ENCODE results near the gene PRSS2. TPM values are rescaled to one million over a fixed set of nuclear protein-coding genes. Genes with fewer than 3 reads are reported as not detected.

The PRSS2 gene
- total RNA-seq, 1 donor from 2014 or later: not detected

DNA sequence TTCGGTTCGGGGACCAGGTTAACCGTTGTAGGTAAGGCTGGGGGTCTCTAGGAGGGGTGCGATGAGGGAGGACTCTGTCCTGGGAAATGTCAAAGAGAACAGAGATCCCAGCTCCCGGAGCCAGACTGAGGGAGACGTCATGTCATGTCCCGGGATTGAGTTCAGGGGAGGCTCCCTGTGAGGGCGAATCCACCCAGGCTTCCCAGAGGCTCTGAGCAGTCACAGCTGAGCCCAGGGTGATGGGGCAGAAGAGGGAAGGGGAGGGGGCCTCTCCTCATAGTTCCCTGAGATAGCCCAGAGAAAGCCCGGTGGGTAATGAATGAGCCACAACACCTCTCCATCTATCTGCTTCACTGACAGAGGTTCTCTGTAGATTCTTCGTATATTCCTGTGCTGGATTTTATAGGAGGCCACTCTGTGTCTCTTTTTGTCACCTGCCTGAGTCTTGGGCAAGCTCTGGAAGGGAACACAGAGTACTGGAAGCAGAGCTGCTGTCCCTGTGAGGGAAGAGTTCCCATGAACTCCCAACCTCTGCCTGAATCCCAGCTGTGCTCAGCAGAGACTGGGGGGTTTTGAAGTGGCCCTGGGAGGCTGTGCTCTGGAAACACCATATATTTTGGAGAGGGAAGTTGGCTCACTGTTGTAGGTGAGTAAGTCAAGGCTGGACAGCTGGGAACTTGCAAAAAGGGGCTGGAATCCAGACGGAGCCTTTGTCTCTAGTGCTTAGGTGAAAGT is 16.4 kb downstream of the PRSS2 start:
- Histone ChIP-seq H3K36me3 (ENCODE audit: control insufficient read depth, insufficient read depth, low read length) (no peaks in the 10 kb centered on the region), H3K27me3 (ENCODE audit: control insufficient read depth, insufficient read depth, low read length) (no peaks in the 10 kb centered on the region), H3K4me3 (ENCODE audit: low read depth, low read length) (no peak overlapping the region)
- FAIRE-seq: no peak
- DNase-seq (ENCODE audit: low read depth): no peak
- TF ChIP-seq, protein P1, sequence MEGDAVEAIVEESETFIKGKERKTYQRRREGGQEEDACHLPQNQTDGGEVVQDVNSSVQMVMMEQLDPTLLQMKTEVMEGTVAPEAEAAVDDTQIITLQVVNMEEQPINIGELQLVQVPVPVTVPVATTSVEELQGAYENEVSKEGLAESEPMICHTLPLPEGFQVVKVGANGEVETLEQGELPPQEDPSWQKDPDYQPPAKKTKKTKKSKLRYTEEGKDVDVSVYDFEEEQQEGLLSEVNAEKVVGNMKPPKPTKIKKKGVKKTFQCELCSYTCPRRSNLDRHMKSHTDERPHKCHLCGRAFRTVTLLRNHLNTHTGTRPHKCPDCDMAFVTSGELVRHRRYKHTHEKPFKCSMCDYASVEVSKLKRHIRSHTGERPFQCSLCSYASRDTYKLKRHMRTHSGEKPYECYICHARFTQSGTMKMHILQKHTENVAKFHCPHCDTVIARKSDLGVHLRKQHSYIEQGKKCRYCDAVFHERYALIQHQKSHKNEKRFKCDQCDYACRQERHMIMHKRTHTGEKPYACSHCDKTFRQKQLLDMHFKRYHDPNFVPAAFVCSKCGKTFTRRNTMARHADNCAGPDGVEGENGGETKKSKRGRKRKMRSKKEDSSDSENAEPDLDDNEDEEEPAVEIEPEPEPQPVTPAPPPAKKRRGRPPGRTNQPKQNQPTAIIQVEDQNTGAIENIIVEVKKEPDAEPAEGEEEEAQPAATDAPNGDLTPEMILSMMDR (IDR thresholded peaks at IDR 0.05; ENCODE audit: insufficient read depth, low read length, severe bottlenecking): no peak

DNA sequence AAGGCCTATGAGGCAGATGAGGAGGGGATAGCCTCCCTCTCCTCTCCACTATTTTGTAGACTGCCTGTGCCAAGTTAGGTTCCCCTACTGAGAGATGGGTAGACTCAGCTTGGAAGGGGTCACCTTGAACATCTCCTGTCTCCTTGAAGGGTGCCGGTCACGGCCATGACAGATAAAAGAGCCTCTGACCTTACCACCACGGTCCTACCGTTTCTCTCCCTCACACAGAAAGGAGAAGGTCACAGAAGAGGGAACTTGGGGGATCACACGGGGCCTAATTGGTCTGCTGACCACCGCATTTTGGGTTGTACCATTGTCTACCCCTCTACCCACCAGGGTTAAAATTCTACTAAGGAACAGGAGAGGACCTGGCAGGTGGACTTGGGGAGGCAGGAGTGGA is 17.0 kb downstream of the PRSS2 start:
- DNase-seq (ENCODE audit: low read depth) (no peak), FAIRE-seq (no peak)
- TF ChIP-seq, protein P1 (IDR thresholded peaks at IDR 0.05; ENCODE audit: insufficient read depth, low read length, severe bottlenecking): no peak
- no peaks in the 10 kb centered on the region for H3K36me3 ChIP-seq (ENCODE audit: control insufficient read depth, insufficient read depth, low read length)
- no peak overlapping the region for H3K4me3 ChIP-seq (ENCODE audit: low read depth, low read length)
- no peaks in the 10 kb centered on the region for H3K27me3 ChIP-seq (ENCODE audit: control insufficient read depth, insufficient read depth, low read length)

DNA sequence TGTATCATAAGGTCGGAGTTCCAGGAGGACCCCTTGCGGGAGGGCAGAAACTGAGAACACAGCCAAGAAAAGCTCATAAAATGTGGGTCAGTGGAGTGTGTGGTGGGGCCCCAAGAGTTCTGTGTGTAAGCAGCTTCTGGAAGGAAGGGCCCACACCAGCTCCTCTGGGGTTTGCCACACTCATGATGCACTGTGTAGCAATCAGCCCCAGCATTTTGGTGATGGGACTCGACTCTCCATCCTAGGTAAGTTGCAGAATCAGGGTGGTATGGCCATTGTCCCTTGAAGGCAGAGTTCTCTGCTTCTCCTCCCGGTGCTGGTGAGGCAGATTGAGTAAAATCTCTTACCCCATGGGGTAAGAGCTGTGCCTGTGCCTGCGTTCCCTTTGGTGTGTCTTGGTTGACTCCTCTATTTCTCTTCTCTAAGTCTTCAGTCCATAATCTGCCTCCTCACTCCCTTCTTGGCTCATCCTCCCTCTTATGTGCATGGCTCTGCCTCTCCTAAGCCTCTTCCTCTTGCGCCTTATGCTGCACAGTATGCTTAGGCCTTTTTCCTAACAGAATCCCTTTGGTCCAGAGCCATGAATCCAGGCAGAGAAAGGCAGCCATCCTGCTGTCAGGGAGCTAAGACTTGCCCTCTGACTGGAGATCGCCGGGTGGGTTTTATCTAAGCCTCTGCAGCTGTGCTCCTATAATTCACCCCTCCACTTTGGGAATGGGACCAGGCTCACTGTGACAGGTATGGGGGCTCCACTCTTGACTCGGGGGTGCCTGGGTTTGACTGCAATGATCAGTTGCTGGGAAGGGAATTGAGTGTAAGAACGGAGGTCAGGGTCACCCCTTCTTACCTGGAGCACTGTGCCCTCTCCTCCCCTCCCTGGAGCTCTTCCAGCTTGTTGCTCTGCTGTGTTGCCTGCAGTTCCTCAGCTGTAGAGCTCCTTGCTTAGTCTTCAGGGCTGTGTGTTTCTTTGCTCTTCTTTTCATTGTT is 17.8 kb downstream of the PRSS2 start:
- Histone ChIP-seq H3K36me3 (ENCODE audit: control insufficient read depth, insufficient read depth, low read length) (no peaks in the 10 kb centered on the region), H3K4me3 (ENCODE audit: low read depth, low read length) (no peak overlapping the region), H3K27me3 (ENCODE audit: control insufficient read depth, insufficient read depth, low read length) (no peaks in the 10 kb centered on the region)
- DNase-seq (ENCODE audit: low read depth) (no peak), FAIRE-seq (no peak)
- TF ChIP-seq, protein P1 (IDR thresholded peaks at IDR 0.05; ENCODE audit: insufficient read depth, low read length, severe bottlenecking): no peak

DNA sequence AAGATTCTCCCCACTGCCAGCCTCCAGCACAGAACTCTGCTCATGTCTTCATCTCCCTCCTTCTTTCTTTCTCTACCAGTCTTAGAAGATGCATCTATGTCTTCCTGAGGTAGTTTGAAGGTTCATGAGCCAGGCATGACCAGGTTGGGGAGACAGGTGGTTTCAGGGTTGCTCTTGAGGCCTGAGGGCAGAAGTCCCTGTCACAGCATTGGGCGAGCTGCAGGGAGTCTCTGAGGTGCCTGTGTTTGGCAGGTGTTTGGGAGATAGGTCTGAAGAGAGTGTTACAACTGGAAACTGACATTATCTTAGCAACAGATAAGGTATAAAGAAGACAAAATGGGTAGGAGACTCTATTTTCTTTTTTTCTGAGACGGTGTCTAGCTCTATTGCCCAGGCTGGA is 18.7 kb downstream of the PRSS2 start:
- H3K27me3 ChIP-seq (ENCODE audit: control insufficient read depth, insufficient read depth, low read length): no peaks in the 10 kb centered on the region
- H3K36me3 ChIP-seq (ENCODE audit: control insufficient read depth, insufficient read depth, low read length): no peaks in the 10 kb centered on the region
- no peak for DNase-seq (ENCODE audit: low read depth)

DNA sequence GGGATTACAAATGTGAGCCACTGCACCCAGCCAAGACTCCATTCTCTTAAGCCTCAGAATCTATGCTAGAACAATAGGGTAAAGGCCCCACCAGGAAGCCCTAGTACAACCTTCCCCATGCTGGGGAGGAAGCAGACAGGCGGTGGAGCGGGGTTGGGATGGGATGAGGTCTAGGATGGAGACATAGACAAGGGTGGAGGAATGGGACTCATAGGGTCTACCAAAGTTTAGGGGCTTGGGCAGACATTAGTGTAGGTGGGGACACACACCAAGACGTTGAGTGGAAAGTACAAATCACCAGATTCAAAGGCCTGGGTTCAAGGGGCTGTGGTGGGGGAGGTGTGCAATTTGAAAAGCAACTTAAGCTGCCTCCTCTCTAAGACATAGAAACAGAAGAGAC is 19.3 kb downstream of the PRSS2 start:
- H3K36me3 ChIP-seq (ENCODE audit: control insufficient read depth, insufficient read depth, low read length): no peaks in the 10 kb centered on the region
- TF ChIP-seq, protein P1 (IDR thresholded peaks at IDR 0.05; ENCODE audit: insufficient read depth, low read length, severe bottlenecking): no peak
- FAIRE-seq (no peak), DNase-seq (ENCODE audit: low read depth) (no peak)
- H3K27me3 ChIP-seq (ENCODE audit: control insufficient read depth, insufficient read depth, low read length): no peaks in the 10 kb centered on the region
- no peak overlapping the region for H3K4me3 ChIP-seq (ENCODE audit: low read depth, low read length)

More for the DNA sequence above, 18.7 kb downstream of the PRSS2 start:
- TF ChIP-seq, protein P1 (IDR thresholded peaks at IDR 0.05; ENCODE audit: insufficient read depth, low read length, severe bottlenecking): no peak
- no peak for FAIRE-seq
- H3K4me3 ChIP-seq (ENCODE audit: low read depth, low read length): no peak overlapping the region

Measured in bronchial epithelial cell (primary cell).